Endothelial cell of umbilical vein (primary cell): ENCODE measurements around the gene NRG3.
A peak's percentile ranks its signal among the peaks of the same experiment; 100 is the strongest.

Experiments
- EZH2 ChIP-seq: IDR thresholded peaks from 2 replicates; pipeline ENCODE4 v1.6.1; 2012; ENCODE audit warnings: borderline replicate concordance, low read depth, mild to moderate bottlenecking, moderate library complexity, low read length, inconsistent platforms; ENCODE audit not compliant: severe bottlenecking
- POLR2A ChIP-seq: IDR thresholded peaks from 2 replicates; pipeline ENCODE4 v1.6.1; 2012; ENCODE audit warnings: low read depth, mild to moderate bottlenecking, control low read depth, low read length
- TF ChIP-seq, protein P1 (sequence below), 2 donors: IDR thresholded peaks; 1 replicate in 1 of 2; 2 replicates in 1 of 2; pipeline ENCODE4 v1.5.1; 2011; ENCODE audit warnings: low read length in 2 of 2, mild to moderate bottlenecking in 2 of 2, moderate library complexity in 2 of 2, control low read depth in 1 of 2, inconsistent platforms in 1 of 2, low read depth in 1 of 2; ENCODE audit not compliant: insufficient read depth in 1 of 2; ENCODE audit errors: extremely low read depth in 1 of 2
- TF ChIP-seq, protein P2 (sequence below): IDR thresholded peaks from 2 replicates; pipeline ENCODE4 v1.6.1; 2011; ENCODE audit not compliant: insufficient read depth, insufficient read length

DNA sequence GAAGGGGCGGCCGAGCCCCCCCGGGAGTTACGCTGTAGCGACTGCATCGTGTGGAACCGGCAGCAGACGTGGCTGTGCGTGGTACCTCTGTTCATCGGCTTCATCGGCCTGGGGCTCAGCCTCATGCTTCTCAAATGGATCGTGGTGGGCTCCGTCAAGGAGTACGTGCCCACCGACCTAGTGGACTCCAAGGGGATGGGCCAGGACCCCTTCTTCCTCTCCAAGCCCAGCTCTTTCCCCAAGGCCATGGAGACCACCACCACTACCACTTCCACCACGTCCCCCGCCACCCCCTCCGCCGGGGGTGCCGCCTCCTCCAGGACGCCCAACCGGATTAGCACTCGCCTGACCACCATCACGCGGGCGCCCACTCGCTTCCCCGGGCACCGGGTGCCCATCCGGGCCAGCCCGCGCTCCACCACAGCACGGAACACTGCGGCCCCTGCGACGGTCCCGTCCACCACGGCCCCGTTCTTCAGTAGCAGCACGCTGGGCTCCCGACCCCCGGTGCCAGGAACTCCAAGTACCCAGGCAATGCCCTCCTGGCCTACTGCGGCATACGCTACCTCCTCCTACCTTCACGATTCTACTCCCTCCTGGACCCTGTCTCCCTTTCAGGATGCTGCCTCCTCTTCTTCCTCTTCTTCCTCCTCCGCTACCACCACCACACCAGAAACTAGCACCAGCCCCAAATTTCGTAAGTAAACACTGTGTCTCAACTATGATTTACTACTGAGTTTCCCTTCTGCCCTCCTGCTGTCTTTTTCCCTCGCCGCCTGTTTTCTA lies 666 bp downstream of the NRG3 start:
- TF ChIP-seq, protein P1, sequence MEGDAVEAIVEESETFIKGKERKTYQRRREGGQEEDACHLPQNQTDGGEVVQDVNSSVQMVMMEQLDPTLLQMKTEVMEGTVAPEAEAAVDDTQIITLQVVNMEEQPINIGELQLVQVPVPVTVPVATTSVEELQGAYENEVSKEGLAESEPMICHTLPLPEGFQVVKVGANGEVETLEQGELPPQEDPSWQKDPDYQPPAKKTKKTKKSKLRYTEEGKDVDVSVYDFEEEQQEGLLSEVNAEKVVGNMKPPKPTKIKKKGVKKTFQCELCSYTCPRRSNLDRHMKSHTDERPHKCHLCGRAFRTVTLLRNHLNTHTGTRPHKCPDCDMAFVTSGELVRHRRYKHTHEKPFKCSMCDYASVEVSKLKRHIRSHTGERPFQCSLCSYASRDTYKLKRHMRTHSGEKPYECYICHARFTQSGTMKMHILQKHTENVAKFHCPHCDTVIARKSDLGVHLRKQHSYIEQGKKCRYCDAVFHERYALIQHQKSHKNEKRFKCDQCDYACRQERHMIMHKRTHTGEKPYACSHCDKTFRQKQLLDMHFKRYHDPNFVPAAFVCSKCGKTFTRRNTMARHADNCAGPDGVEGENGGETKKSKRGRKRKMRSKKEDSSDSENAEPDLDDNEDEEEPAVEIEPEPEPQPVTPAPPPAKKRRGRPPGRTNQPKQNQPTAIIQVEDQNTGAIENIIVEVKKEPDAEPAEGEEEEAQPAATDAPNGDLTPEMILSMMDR (IDR thresholded peaks at IDR 0.05; ENCODE audit: extremely low read depth in 1 of 2, insufficient read depth in 1 of 2, low read depth in 1 of 2, low read length in 2 of 2): no peak
- TF ChIP-seq POLR2A (no peak), EZH2 (peak; percentile 20)
- TF ChIP-seq, protein P2, sequence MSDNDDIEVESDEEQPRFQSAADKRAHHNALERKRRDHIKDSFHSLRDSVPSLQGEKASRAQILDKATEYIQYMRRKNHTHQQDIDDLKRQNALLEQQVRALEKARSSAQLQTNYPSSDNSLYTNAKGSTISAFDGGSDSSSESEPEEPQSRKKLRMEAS: no peak
